ENCODE results near the gene USP38. TPM values are rescaled to one million over a fixed set of nuclear protein-coding genes. Genes with fewer than 3 reads are reported as not detected.

Gene USP38
- polyA plus RNA-seq, 3 donors = 7.3 to 19.3 (median 12.4) TPM

DNA sequence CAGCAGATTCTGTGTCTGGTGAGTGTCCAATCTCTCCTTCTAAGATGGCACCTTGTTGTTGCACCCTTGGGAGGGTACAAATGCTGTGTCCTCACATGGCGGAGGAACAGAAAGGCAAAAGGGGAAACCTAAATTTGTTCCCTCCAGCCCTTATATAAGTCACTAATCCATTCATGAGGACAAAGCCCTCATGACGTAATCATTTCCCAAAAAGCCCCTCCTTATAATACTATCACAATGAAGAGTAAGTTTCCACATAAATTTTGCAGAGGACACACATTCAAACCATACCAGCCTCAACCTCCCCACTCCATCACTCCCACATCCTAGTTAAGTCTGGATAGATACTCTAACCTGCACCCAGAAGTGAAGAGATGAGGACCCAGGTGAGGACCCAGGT, 63.1 kb downstream of the USP38 start:
- H2AFZ ChIP-seq (ENCODE audit: insufficient read depth, low read depth, low read length, poor library complexity, severe bottlenecking) = no peak overlapping the region
- H3K4me1 Mint-ChIP-seq = no peaks in the 10 kb centered on the region
- H3K27ac Mint-ChIP-seq = no peak overlapping the region
- no peak overlapping the region for H3K4me2 ChIP-seq (replicated peaks; ENCODE audit: extremely low read depth, low read length, poor library complexity, severe bottlenecking)
- 93% methylated on average over 2 of the region's 2 CpGs for WGBS (ENCODE audit: insufficient coverage)
- peaks cover 0 to 2% (median 2%) of the 10 kb centered on the region in 3 donors for H3K27me3 Mint-ChIP-seq (ENCODE audit: low read depth in 3 of 3)
- no peak overlapping the region for H3K4me3 Mint-ChIP-seq
- intact Hi-C loops (cut with micrococcal nuclease) = no loop called here
- H3K36me3 ChIP-seq (replicated peaks in 1 of 2; ENCODE audit: control insufficient read depth in 1 of 2, insufficient read depth in 2 of 2, low read length in 2 of 2) = no peaks in the 10 kb centered on the region
- no peaks in the 10 kb centered on the region for H3K79me2 ChIP-seq (ENCODE audit: insufficient read depth, low read length)
- H4K20me1 ChIP-seq (ENCODE audit: insufficient read depth, low read length) = no peaks in the 10 kb centered on the region
- DNase-seq = no peak
- H3K4me3 ChIP-seq (replicated peaks in 1 of 3; ENCODE audit: low read depth in 2 of 3, low read length in 3 of 3) = no peak overlapping the region
- no peaks in the 10 kb centered on the region for H3K27me3 ChIP-seq (ENCODE audit: control insufficient read depth in 2 of 2, insufficient read depth in 2 of 2, low read length in 2 of 2)
- H3K27ac ChIP-seq (ENCODE audit: low read depth in 1 of 2, low read length in 2 of 2) = no peak overlapping the region
- H3K9me3 ChIP-seq (replicated peaks in 1 of 2; ENCODE audit: control insufficient read depth in 1 of 2, insufficient read depth in 1 of 2, low read length in 2 of 2) = no peaks in the 10 kb centered on the region
- H3K36me3 Mint-ChIP-seq = no peaks in the 10 kb centered on the region
- peaks cover 0 to 5% (median 2%) of the 10 kb centered on the region in 7 donors for H3K9me3 Mint-ChIP-seq
- H3K4me1 ChIP-seq (ENCODE audit: control insufficient read depth in 1 of 2, insufficient read depth in 2 of 2, low read length in 2 of 2) = no peaks in the 10 kb centered on the region
- TF ChIP-seq CTCF (IDR thresholded peaks at IDR 0.05) = no peak
- H3K9ac ChIP-seq (ENCODE audit: insufficient read depth, low read length, poor library complexity, severe bottlenecking) = no peak overlapping the region

GRCh38 chr4:143248827-143249226, 64.1 kb downstream of the USP38 start:
- Histone ChIP-seq H2AFZ (ENCODE audit: insufficient read depth, low read depth, low read length, poor library complexity, severe bottlenecking) (no peak overlapping the region), H3K4me2 (replicated peaks; ENCODE audit: extremely low read depth, low read length, poor library complexity, severe bottlenecking) (no peak overlapping the region), H3K4me3 (replicated peaks in 1 of 3; ENCODE audit: low read depth in 2 of 3, low read length in 3 of 3) (no peak overlapping the region), H3K79me2 (ENCODE audit: insufficient read depth, low read length) (no peaks in the 10 kb centered on the region), H3K4me1 (ENCODE audit: control insufficient read depth in 1 of 2, insufficient read depth in 2 of 2, low read length in 2 of 2) (no peaks in the 10 kb centered on the region), H3K27ac (ENCODE audit: low read depth in 1 of 2, low read length in 2 of 2) (no peak overlapping the region), H3K36me3 (replicated peaks in 1 of 2; ENCODE audit: control insufficient read depth in 1 of 2, insufficient read depth in 2 of 2, low read length in 2 of 2) (no peaks in the 10 kb centered on the region), H3K9ac (ENCODE audit: insufficient read depth, low read length, poor library complexity, severe bottlenecking) (no peak overlapping the region), H3K9me3 (replicated peaks in 1 of 2; ENCODE audit: control insufficient read depth in 1 of 2, insufficient read depth in 1 of 2, low read length in 2 of 2) (no peaks in the 10 kb centered on the region), H3K27me3 (ENCODE audit: control insufficient read depth in 2 of 2, insufficient read depth in 2 of 2, low read length in 2 of 2) (no peaks in the 10 kb centered on the region), H4K20me1 (ENCODE audit: insufficient read depth, low read length) (no peaks in the 10 kb centered on the region)
- TF ChIP-seq CTCF (IDR thresholded peaks at IDR 0.05) = no peak
- Mint-ChIP-seq H3K27ac (no peak overlapping the region), H3K9me3 (peaks cover 0 to 4% (median 2%) of the 10 kb centered on the region in 7 donors), H3K4me3 (no peak overlapping the region), H3K4me1 (no peaks in the 10 kb centered on the region), H3K36me3 (no peaks in the 10 kb centered on the region), H3K27me3 (ENCODE audit: low read depth in 3 of 3) (peaks cover 0 to 2% (median 2%) of the 10 kb centered on the region in 3 donors)
- intact Hi-C loops (cut with micrococcal nuclease) = no loop called here
- 100% methylated on average over 2 of the region's 4 CpGs for WGBS (ENCODE audit: insufficient coverage)
- no peak for DNase-seq

Data from CD14-positive monocyte (primary cell).